Endothelial cell of umbilical vein (primary cell): ENCODE measurements around the gene WIPF3. TPM values are rescaled to one million over a fixed set of nuclear protein-coding genes. Genes with fewer than 3 reads are reported as not detected.

Experiments used
- BruUV-seq: library from RNA; stranded (reverse); fragments of 400-500 nt; replicated peaks from 2 replicates; lab custom pipeline; 2021; lab: Mats Ljungman, UMichigan
- CTCF ChIA-PET: fragments of 300-600, 350-600 bp; sonication (Branson Sonifier 250); formaldehyde crosslinking; loops from one replicate; lab custom pipeline; 2021; ENCODE audit warnings: antibody characterized with exemption, inconsistent platforms; lab: Charles Lee
- POLR2A ChIA-PET: fragments of 300-600, 350-600 bp; sonication (Branson Sonifier 250); formaldehyde crosslinking; loops from one replicate; lab custom pipeline; 2021; ENCODE audit warnings: antibody characterized with exemption, inconsistent platforms; lab: Charles Lee
- DNase-seq: peaks from one replicate; pipeline ENCODE4 v3.0.0-alpha.2; 2011; ENCODE audit warnings: low read depth, low spot score
- FAIRE-seq: peaks from 2 replicates; lab custom pipeline; 2011; peaks lifted over from hg19 to GRCh38; lab: Jason Lieb, UNC
- H2AFZ ChIP-seq: 2 replicates; pipeline ENCODE4 v1.6.0; 2012; ENCODE audit warnings: low read depth, low read length, control low read depth, inconsistent platforms
- H3K27ac ChIP-seq: 2 replicates; pipeline ENCODE4 v1.5.1; 2011; ENCODE audit warnings: low read depth, mild to moderate bottlenecking, control low read depth, low read length, moderate library complexity; ENCODE audit not compliant: insufficient read depth
- H3K27me3 ChIP-seq, 2 experiments: 2 replicates each; pipeline versions ENCODE4 v1.6.0 to v1.6.1; 2011; ENCODE audit warnings: low read length in 2 of 2, mixed read lengths in 1 of 2; ENCODE audit not compliant: control insufficient read depth in 2 of 2, insufficient read depth in 2 of 2
- H3K36me3 ChIP-seq, 2 experiments: 2 replicates in 1 of 2; 3 replicates in 1 of 2; pipeline ENCODE4 v1.5.1; 2011; ENCODE audit warnings: low read length in 2 of 2, mild to moderate bottlenecking in 1 of 2, moderate library complexity in 1 of 2; ENCODE audit not compliant: control insufficient read depth in 2 of 2, insufficient read depth in 2 of 2; ENCODE audit errors: extremely low read depth in 1 of 2
- H3K4me1 ChIP-seq: 3 replicates; pipeline ENCODE4 v1.5.1; 2011; ENCODE audit warnings: mild to moderate bottlenecking, low read length; ENCODE audit not compliant: control insufficient read depth, insufficient read depth; ENCODE audit errors: extremely low read depth
- H3K4me2 ChIP-seq: 2 replicates; pipeline ENCODE4 v1.6.1; 2011; ENCODE audit warnings: low read length, control low read depth, mixed read lengths; ENCODE audit not compliant: insufficient read depth
- H3K4me3 ChIP-seq, 3 experiments: fragments of 200-600 bp in 1 of 3; sonication (generic), shearing (Covaris generic) in 1 of 3; replicated peaks in 1 of 3; 2 replicates each; pipeline ENCODE4 v1.5.1; 2011 to 2016; ENCODE audit warnings: control low read depth in 3 of 3, low read length in 3 of 3, mild to moderate bottlenecking in 2 of 3, inconsistent platforms in 1 of 3, low read depth in 1 of 3, moderate library complexity in 1 of 3; ENCODE audit not compliant: insufficient read depth in 1 of 3
- H3K79me2 ChIP-seq: 2 replicates; pipeline ENCODE4 v1.6.0; 2012; ENCODE audit warnings: low read length, inconsistent platforms; ENCODE audit not compliant: control insufficient read depth, insufficient read depth
- H3K9ac ChIP-seq: replicated peaks from 2 replicates; pipeline ENCODE3; 2011; ENCODE audit warnings: low read length, control low read depth; ENCODE audit not compliant: insufficient read depth; ENCODE audit errors: extremely low read depth
- H3K9me1 ChIP-seq: replicated peaks from 3 replicates; pipeline ENCODE4 v1.6.0; 2011; ENCODE audit warnings: mild to moderate bottlenecking, low read length; ENCODE audit not compliant: control insufficient read depth, insufficient read depth; ENCODE audit errors: extremely low read depth
- H3K9me3 ChIP-seq: replicated peaks from 2 replicates; pipeline ENCODE4 v1.5.1; 2012; ENCODE audit warnings: low read length, inconsistent platforms; ENCODE audit not compliant: control insufficient read depth, insufficient read depth
- H4K20me1 ChIP-seq: replicated peaks from 2 replicates; pipeline ENCODE3; 2011; ENCODE audit warnings: mild to moderate bottlenecking, low read length; ENCODE audit not compliant: control insufficient read depth, insufficient read depth; ENCODE audit errors: extremely low read depth
- EZH2 ChIP-seq: IDR thresholded peaks from 2 replicates; pipeline ENCODE4 v1.6.1; 2012; ENCODE audit warnings: borderline replicate concordance, low read depth, mild to moderate bottlenecking, moderate library complexity, low read length, inconsistent platforms; ENCODE audit not compliant: severe bottlenecking
- FOS ChIP-seq: IDR thresholded peaks from 2 replicates; pipeline ENCODE4 v1.6.1; 2011; ENCODE audit warnings: mild to moderate bottlenecking, low read length, moderate library complexity, borderline replicate concordance; ENCODE audit not compliant: insufficient read depth
- GATA2 ChIP-seq: IDR thresholded peaks from 2 replicates; pipeline ENCODE4 v1.7.0; 2011; ENCODE audit warnings: low read depth, mild to moderate bottlenecking, moderate library complexity, mixed read lengths, low read length; ENCODE audit not compliant: insufficient read length, insufficient read depth
- JUN ChIP-seq: IDR thresholded peaks from 2 replicates; pipeline ENCODE4 v1.6.1; 2011; ENCODE audit warnings: borderline replicate concordance, low read depth; ENCODE audit not compliant: insufficient read length, insufficient read depth
- MAX ChIP-seq: IDR thresholded peaks from 2 replicates; pipeline ENCODE4 v1.6.1; 2011; ENCODE audit not compliant: insufficient read depth, insufficient read length
- POLR2A ChIP-seq: IDR thresholded peaks from 2 replicates; pipeline ENCODE4 v1.6.1; 2012; ENCODE audit warnings: low read depth, mild to moderate bottlenecking, control low read depth, low read length
- POLR2AphosphoS5 ChIP-seq: IDR thresholded peaks from 2 replicates; pipeline ENCODE4 v1.6.1; 2012; ENCODE audit warnings: low read depth, mild to moderate bottlenecking, control low read depth, low read length, moderate library complexity; ENCODE audit not compliant: insufficient read depth
- dilution Hi-C: fragments of 300-500 bp; cut with MboI; formaldehyde crosslinking; loops from one replicate; pipeline ENCODE4 v1.15.0; 2019; ENCODE audit warnings: low sequenced_read_pairs; ENCODE audit not compliant: extremely low pct_ligation_motif_present
- intact Hi-C: fragments of 100-400 bp; cut with micrococcal nuclease; formaldehyde crosslinking; loops from one replicate; pipeline ENCODE4 v1.10.0; 2022
- polyA plus RNA-seq, 4 experiments: library from polyadenylated mRNA; depleted of rRNA in 3 of 4; stranded (reverse) in 3 of 4; unstranded in 1 of 4; fragments of >200 nt; gene quantifications; 2 replicates each; pipeline versions ENCODE4 v1.2.1 to v1.2.3, GENCODE V29; 2011 to 2012; ENCODE audit warnings: missing spikeins in 1 of 4
- total RNA-seq: library from RNA; stranded (reverse); gene quantifications from 2 replicates; pipeline ENCODE4 v1.2.3, GENCODE V29; 2021

Gene WIPF3
- total and polyA plus RNA-seq, 2 donors (not counting 3 experiments of a cell fraction or from before 2014, with no cell fraction given), result 0.01 to 0.35 TPM

GRCh38 chr7:29794959-29795629 lies 11.2 kb upstream of the WIPF3 start:
- DNase-seq, result no peak
- Histone ChIP-seq H3K36me3 (no peaks in the 10 kb centered on the region), H3K9me1 (no peaks in the 10 kb centered on the region), H3K27me3 (peaks cover 11 to 12% of the 10 kb centered on the region in 2 experiments), H3K27ac (no peak overlapping the region), H3K4me3 (no peak overlapping the region), H4K20me1 (no peaks in the 10 kb centered on the region), H2AFZ (no peak overlapping the region), H3K9ac (no peak overlapping the region), H3K79me2 (no peaks in the 10 kb centered on the region), H3K4me1 (no peaks in the 10 kb centered on the region), H3K4me2 (no peak overlapping the region), H3K9me3 (no peaks in the 10 kb centered on the region)
- no TSS peak for BruUV-seq
- TF ChIP-seq POLR2AphosphoS5 (no peak), GATA2 (no peak), EZH2 (no peak), FOS (no peak), POLR2A (no peak), MAX (no peak), JUN (no peak)
- no peak for FAIRE-seq
- ChIA-PET CTCF (interaction anchor here (0.7 to 1.2 kb wide), 2 partner anchors 20 to 78 kb away, joined by 3 to 5 read pairs; no protein-coding TSS in a partner anchor), POLR2A (no interaction called here)
- dilution Hi-C loops (no loop called here), intact Hi-C loops (no loop called here)
